Esophagus muscularis mucosa (tissue), 4 donors: ENCODE measurements around the gene ZNF511. TPM values are rescaled to one million over a fixed set of nuclear protein-coding genes. Genes with fewer than 3 reads are reported as not detected.

ENCODE experiments used
- DNase-seq: peaks from one replicate; pipeline ENCODE4 v3.0.0-alpha.2; 2017; ENCODE audit errors: extremely low spot score
- H3K27ac ChIP-seq, 4 donors: fragments of 200-600 bp; sonication (generic); replicated peaks in 1 of 4; 1 replicate in 3 of 4; 2 replicates in 1 of 4; pipeline ENCODE4 v1.5.1; 2016 to 2019; ENCODE audit warnings: mild to moderate bottlenecking in 1 of 4
- H3K27me3 ChIP-seq, 4 donors: fragments of 200-600 bp; sonication (generic); one replicate each; pipeline versions ENCODE4 v1.5.1 to v1.6.0; 2016 to 2019
- H3K36me3 ChIP-seq, 4 donors: fragments of 200-600 bp; sonication (generic); one replicate each; pipeline ENCODE4 v1.5.1; 2016 to 2019
- H3K4me1 ChIP-seq, 4 donors: fragments of 200-600 bp; sonication (generic); one replicate each; pipeline ENCODE4 v1.5.1; 2016 to 2019
- H3K4me3 ChIP-seq, 4 donors: fragments of 200-600 bp; sonication (generic); 1 replicate in 2 of 4; 2 replicates in 2 of 4; pipeline ENCODE4 v1.5.1; 2016 to 2019; ENCODE audit warnings: mild to moderate bottlenecking in 4 of 4, moderate library complexity in 1 of 4
- H3K9me3 ChIP-seq, 4 donors: fragments of 200-600 bp; sonication (generic); 1 replicate in 3 of 4; 2 replicates in 1 of 4; pipeline ENCODE4 v1.5.1; 2016 to 2019
- EP300 ChIP-seq: sonication (generic); formaldehyde crosslinking; IDR thresholded peaks from one replicate; pipeline ENCODE4 v1.6.1; 2017; ENCODE audit warnings: antibody characterized with exemption
- POLR2A ChIP-seq: fragments of 450-650 bp; IDR thresholded peaks from one replicate; pipeline ENCODE4 v1.6.1; 2017; ENCODE audit warnings: antibody characterized with exemption, moderate library complexity, mild to moderate bottlenecking, low read depth
- POLR2AphosphoS5 ChIP-seq, 2 donors: sonication (generic); formaldehyde crosslinking; IDR thresholded peaks; one replicate each; pipeline ENCODE4 v1.6.1; 2017; ENCODE audit warnings: antibody characterized with exemption in 2 of 2
- WGBS: methylation state at CpG from one replicate; pipeline ENCODE4 v1.1.5; 2018; 5-methylcytosine and 5-hydroxymethylcytosine counted together
- intact Hi-C: fragments of 100-400 bp; cut with DNase I; formaldehyde crosslinking; loops from one replicate; pipeline ENCODE4 v1.15.1; 2023
- total RNA-seq, 4 donors: library from RNA; depleted of rRNA; stranded (reverse); fragments of >200 nt; gene quantifications; one replicate each; pipeline versions ENCODE4 v1.1.0 to v1.2.1, GENCODE V29; 2016
- TF ChIP-seq, protein P1 (sequence below), 3 experiments: fragments of 200-600 bp in 2 of 3; fragments of 450-650 bp in 1 of 3; sonication (generic) in 2 of 3; IDR thresholded peaks; one replicate each; pipeline ENCODE4 v1.5.1; 2017 to 2019; ENCODE audit warnings: antibody characterized with exemption in 3 of 3, mild to moderate bottlenecking in 2 of 3, moderate library complexity in 1 of 3

Gene ZNF511
- total RNA-seq, 4 donors from 2014 or later, result 22.9 to 34.8 (median 33.0) TPM

DNA sequence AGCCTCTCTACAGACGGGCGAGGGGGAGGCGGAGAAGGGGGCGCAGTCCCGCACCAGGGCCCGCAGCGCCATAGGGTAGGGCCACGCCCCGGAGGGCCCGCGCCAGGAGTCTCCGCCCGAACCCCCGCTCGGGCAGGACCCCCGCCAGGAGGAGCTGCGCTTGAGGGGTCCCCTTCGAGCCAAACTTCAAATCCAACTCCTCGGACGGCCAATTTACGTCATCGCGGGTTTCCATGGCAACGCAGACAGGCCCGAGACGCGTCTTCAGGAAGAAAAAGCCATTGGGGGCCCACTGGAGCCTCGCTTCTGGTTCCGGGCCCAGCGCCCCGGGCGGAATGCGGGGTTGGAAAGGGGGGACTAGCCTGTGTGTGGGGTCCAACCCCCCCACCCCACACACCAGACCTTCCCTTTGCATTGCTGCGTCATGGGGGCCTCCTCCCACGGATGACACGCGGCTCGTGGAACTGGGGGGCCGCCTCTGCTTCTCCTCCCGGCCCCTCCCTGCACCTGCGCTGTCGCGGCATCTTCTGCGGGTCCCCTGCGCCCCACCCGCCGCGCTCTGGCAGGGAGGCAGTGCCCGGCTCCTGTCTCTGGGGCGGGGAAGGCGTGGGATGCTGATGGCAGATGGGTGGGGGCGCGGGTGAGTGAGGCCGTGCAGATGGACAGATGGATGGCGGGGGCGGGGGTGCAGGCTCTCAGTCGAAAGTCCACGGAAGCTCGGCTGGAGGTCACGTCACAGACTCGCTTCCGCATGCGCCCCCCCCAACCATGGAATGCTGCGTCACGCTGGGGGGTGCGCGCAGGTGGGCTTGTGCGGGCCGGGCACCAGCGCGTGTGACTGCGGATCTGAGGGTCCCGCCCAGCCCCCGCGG is 26.8 kb downstream of the ZNF511 start:
- H3K27me3 ChIP-seq, result peaks cover 11 to 90% (median 43%) of the 10 kb centered on the region in 4 donors
- H3K9me3 ChIP-seq, result no peaks in the 10 kb centered on the region
- H3K4me1 ChIP-seq, result peaks cover 22 to 28% (median 24%) of the 10 kb centered on the region in 4 donors
- H3K4me3 ChIP-seq, result peak overlapping the region; percentile 47 to 55 (median 48)
- no peak overlapping the region for H3K27ac ChIP-seq
- H3K36me3 ChIP-seq, result no peaks in the 10 kb centered on the region
- under 1% methylated on average over 17 of the region's 75 CpGs for WGBS
- no peak for TF ChIP-seq POLR2AphosphoS5 (IDR thresholded peaks at IDR 0.05)
- no peak for TF ChIP-seq POLR2A
- no peak for TF ChIP-seq EP300
- TF ChIP-seq, protein P1, sequence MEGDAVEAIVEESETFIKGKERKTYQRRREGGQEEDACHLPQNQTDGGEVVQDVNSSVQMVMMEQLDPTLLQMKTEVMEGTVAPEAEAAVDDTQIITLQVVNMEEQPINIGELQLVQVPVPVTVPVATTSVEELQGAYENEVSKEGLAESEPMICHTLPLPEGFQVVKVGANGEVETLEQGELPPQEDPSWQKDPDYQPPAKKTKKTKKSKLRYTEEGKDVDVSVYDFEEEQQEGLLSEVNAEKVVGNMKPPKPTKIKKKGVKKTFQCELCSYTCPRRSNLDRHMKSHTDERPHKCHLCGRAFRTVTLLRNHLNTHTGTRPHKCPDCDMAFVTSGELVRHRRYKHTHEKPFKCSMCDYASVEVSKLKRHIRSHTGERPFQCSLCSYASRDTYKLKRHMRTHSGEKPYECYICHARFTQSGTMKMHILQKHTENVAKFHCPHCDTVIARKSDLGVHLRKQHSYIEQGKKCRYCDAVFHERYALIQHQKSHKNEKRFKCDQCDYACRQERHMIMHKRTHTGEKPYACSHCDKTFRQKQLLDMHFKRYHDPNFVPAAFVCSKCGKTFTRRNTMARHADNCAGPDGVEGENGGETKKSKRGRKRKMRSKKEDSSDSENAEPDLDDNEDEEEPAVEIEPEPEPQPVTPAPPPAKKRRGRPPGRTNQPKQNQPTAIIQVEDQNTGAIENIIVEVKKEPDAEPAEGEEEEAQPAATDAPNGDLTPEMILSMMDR (IDR thresholded peaks at IDR 0.05), result no peak
- intact Hi-C loops, result loop anchor here (10.0 kb wide), 1 partner anchor 159 kb away; no protein-coding TSS in a partner anchor
- DNase-seq, result no peak

DNA sequence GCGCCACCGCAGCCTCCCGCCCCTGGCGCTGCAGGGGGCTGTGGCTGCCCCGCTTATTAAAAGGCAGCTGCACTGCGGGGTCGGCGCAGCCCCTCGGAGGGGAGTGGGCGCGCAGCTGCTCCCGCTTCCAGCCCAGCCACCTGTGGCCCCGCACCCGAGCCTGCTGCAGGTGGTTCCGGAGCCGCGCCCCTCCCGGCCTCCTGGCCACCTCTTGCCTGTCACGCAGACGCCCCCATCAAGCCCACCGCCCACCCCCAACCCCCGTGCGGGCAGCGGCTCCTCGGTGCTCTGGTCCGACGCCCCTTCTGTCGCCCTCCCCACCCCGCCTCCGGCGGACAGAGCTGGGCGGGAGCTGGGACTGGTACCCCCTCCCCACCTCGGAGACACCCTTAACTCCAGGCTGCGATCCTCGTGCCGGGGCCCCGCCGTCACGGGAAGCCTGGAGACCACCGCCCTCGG is 27.4 kb downstream of the ZNF511 start:
- intact Hi-C loops, result loop anchor here (10.0 kb wide), 1 partner anchor 159 kb away; no protein-coding TSS in a partner anchor
- DNase-seq, result no peak
- no peaks in the 10 kb centered on the region for H3K36me3 ChIP-seq
- H3K9me3 ChIP-seq, result no peaks in the 10 kb centered on the region
- H3K4me3 ChIP-seq, result peak overlapping the region; percentile 47 to 55 (median 48)
- WGBS, result 10% methylated on average over 6 of the region's 41 CpGs
- TF ChIP-seq POLR2A (no peak), EP300 (no peak), POLR2AphosphoS5 (IDR thresholded peaks at IDR 0.05) (no peak)
- TF ChIP-seq, protein P1 (IDR thresholded peaks at IDR 0.05), result no peak
- H3K27ac ChIP-seq, result no peak overlapping the region
- H3K4me1 ChIP-seq, result peaks cover 22 to 28% (median 24%) of the 10 kb centered on the region in 4 donors
- H3K27me3 ChIP-seq, result peaks cover 11 to 92% (median 41%) of the 10 kb centered on the region in 4 donors

DNA sequence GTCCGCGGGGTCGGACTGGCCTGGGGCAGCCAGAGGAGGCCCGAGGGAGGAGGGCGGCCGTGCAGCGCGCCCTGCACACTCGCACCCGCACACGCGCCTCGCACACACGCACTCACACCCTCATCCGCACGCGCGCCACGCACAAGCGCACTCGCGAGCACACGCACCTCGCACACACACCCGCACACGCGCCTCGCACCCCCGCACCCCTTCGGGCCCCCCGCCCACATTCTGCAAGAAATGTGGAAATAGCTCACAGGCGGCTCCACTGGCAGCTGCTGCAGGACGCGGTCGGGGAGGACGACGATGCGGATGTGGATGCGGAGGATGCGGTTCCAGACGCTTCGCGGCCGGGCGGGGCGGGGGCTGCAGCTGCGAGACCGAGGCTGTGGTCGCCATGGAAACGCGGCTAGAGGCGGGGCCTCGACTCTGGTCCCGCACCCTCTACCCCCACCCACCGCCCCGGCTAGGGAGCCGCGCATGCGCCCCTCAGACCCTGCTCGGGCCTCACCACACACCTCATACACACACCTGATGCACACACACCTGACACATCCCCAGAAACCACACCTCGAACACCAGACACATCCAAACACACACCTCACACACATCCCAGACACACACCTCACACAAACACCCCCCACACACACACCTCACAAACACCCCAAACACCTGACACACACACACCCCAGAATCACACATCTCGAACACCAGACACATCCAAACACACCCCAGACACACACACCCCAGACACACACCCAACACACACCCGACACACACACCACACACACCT is 28.1 kb downstream of the ZNF511 start, which contains the start of gene CALY:
Gene CALY (minus strand): TSS at position 320 of the 793 bp plus-strand sequence. CDS start 7,907 bp downstream, outside the sequence.
- H3K36me3 ChIP-seq, result no peaks in the 10 kb centered on the region
- H3K27ac ChIP-seq, result no peak within 1 kb of the TSS
- H3K27me3 ChIP-seq, result peaks cover 11 to 92% (median 41%) of the 10 kb centered on the region in 4 donors
- intact Hi-C loops, result loop anchor here (10.0 kb wide), 1 partner anchor 158 kb away; no protein-coding TSS in a partner anchor
- no peak for DNase-seq
- peak within 1 kb of the TSS; percentile 47 to 55 (median 48) for H3K4me3 ChIP-seq
- no peaks in the 10 kb centered on the region for H3K9me3 ChIP-seq
- H3K4me1 ChIP-seq, result peaks cover 22 to 28% (median 24%) of the 10 kb centered on the region in 4 donors
- 19% methylated on average over 40 of the region's 63 CpGs for WGBS
- TF ChIP-seq POLR2A (no peak), EP300 (no peak), POLR2AphosphoS5 (IDR thresholded peaks at IDR 0.05) (no peak)
- TF ChIP-seq, protein P1 (IDR thresholded peaks at IDR 0.05), result no peak

DNA sequence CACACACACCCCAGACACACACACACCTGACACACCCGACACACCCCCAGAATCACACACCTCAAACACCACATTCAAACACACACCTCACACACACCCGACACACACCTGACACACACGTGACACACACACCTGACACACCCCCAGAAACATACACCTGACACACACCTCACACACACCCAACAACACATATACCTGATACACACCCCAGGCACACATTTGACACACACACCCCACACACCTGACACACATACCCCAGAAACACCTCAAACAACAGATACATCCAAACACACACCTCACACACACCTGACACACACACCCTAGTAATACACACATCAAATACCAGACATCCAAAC is 28.6 kb downstream of the ZNF511 start:
- no peak for DNase-seq
- WGBS, result 81% methylated on average over 3 of the region's 3 CpGs
- intact Hi-C loops, result loop anchor here (10.0 kb wide), 1 partner anchor 157 kb away; no protein-coding TSS in a partner anchor
- H3K27me3 ChIP-seq, result peaks cover 11 to 90% (median 39%) of the 10 kb centered on the region in 4 donors
- H3K4me3 ChIP-seq, result no peak overlapping the region
- no peaks in the 10 kb centered on the region for H3K36me3 ChIP-seq
- no peak overlapping the region for H3K27ac ChIP-seq
- H3K4me1 ChIP-seq, result peaks cover 22 to 28% (median 24%) of the 10 kb centered on the region in 4 donors
- no peaks in the 10 kb centered on the region for H3K9me3 ChIP-seq
- TF ChIP-seq POLR2AphosphoS5 (IDR thresholded peaks at IDR 0.05) (no peak), EP300 (no peak), POLR2A (no peak)
- TF ChIP-seq, protein P1 (IDR thresholded peaks at IDR 0.05), result no peak
